GM12878 (cell line): ENCODE measurements around the gene SWSAP1. TPM values are rescaled to one million over a fixed set of nuclear protein-coding genes. Genes with fewer than 3 reads are reported as not detected.

Source experiments
- ATAC-seq: fragments of 200-7000 bp; cut with Tn5 transposase; 3 replicates; pipeline ENCODE4 v1.9.1; 2020; ENCODE audit warnings: mild to moderate bottlenecking, moderate library complexity
- BruUV-seq: library from RNA; stranded (reverse); fragments of 400-500 nt; replicated peaks from 2 replicates; lab custom pipeline; 2021; lab: Mats Ljungman, UMichigan
- CTCF ChIA-PET: fragments of 300-600 bp; sonication (Branson Sonifier 250); formaldehyde crosslinking; extraction: SDS; loops from one replicate; lab custom pipeline; 2021; ENCODE audit warnings: inconsistent platforms; lab: Yijun Ruan, JAX
- POLR2A ChIA-PET: fragments of 350-600 bp; formaldehyde crosslinking; extraction: SDS; loops from one replicate; lab custom pipeline; 2021; ENCODE audit warnings: inconsistent platforms; lab: Charles Lee
- RAD21 ChIA-PET: fragments of 300-600 bp; sonication (Branson Sonifier 250); formaldehyde crosslinking; loops from one replicate; lab custom pipeline; 2023; ENCODE audit warnings: antibody characterized with exemption; ENCODE audit not compliant: unreplicated experiment; lab: Charles Lee
- SMC1A ChIA-PET: fragments of 300-600 bp; sonication (Branson Sonifier 250); formaldehyde crosslinking; loops from one replicate; lab custom pipeline; 2023; ENCODE audit not compliant: unreplicated experiment, uncharacterized antibody; lab: Charles Lee
- DNase-seq: peaks from one replicate; pipeline ENCODE4 v3.0.0-alpha.2; 2011; ENCODE audit warnings: low read depth, low spot score
- FAIRE-seq: peaks from 3 replicates; lab custom pipeline; 2011; peaks lifted over from hg19 to GRCh38; lab: Jason Lieb, UNC
- H2AFZ ChIP-seq: 2 replicates; pipeline ENCODE4 v1.6.0; 2011; ENCODE audit warnings: low read depth, low read length, control low read depth; ENCODE audit not compliant: control insufficient read depth
- H3K27ac ChIP-seq: 2 replicates; pipeline ENCODE4 v1.5.1; 2011; ENCODE audit warnings: control low read depth; ENCODE audit not compliant: control insufficient read depth, insufficient read depth
- H3K27me3 ChIP-seq, 2 experiments: replicated peaks in 1 of 2; 2 replicates each; pipeline versions ENCODE4 v1.6.0 to v1.6.1; 2011; ENCODE audit warnings: low read length in 1 of 2; ENCODE audit not compliant: control insufficient read depth in 2 of 2, insufficient read depth in 2 of 2
- H3K36me3 ChIP-seq, 2 experiments: 2 replicates each; pipeline ENCODE4 v1.5.1; 2011; ENCODE audit warnings: low read length in 1 of 2; ENCODE audit not compliant: control insufficient read depth in 2 of 2, insufficient read depth in 2 of 2
- H3K4me1 ChIP-seq: 2 replicates; pipeline ENCODE4 v1.6.1; 2011; ENCODE audit warnings: mild to moderate bottlenecking, low read length, moderate library complexity, mixed read lengths; ENCODE audit not compliant: control insufficient read depth, insufficient read depth
- H3K4me2 ChIP-seq: 2 replicates; pipeline ENCODE4 v1.6.0; 2011; ENCODE audit warnings: control low read depth; ENCODE audit not compliant: control insufficient read depth, insufficient read depth
- H3K4me3 ChIP-seq: fragments of 200-600 bp; sonication (generic); 2 replicates; pipeline ENCODE4 v1.5.1; 2016
- H3K79me2 ChIP-seq: 2 replicates; pipeline ENCODE4 v1.6.0; 2011; ENCODE audit warnings: low read length; ENCODE audit not compliant: control insufficient read depth, insufficient read depth
- H3K9ac ChIP-seq: 2 replicates; pipeline ENCODE4 v1.8.0; 2011; ENCODE audit warnings: low read length, control low read depth, mixed read lengths; ENCODE audit not compliant: control insufficient read depth, insufficient read depth
- H3K9me3 ChIP-seq: replicated peaks from 3 replicates; pipeline ENCODE4 v1.5.1; 2011; ENCODE audit warnings: mild to moderate bottlenecking, low read length; ENCODE audit not compliant: control insufficient read depth, insufficient read depth
- H4K20me1 ChIP-seq: 2 replicates; pipeline ENCODE4 v1.6.0; 2011; ENCODE audit not compliant: control insufficient read depth, insufficient read depth
- MXI1 ChIP-seq: fragments of 150-350 bp; IDR thresholded peaks from 2 replicates; pipeline ENCODE4 v1.6.1; 2011; ENCODE audit warnings: low read depth, mild to moderate bottlenecking, inconsistent platforms, low read length, improper control_type of control experiment
- NBN ChIP-seq: fragments of 450-650 bp; IDR thresholded peaks from 2 replicates; pipeline ENCODE4 v1.6.1; 2016
- NR2C2 ChIP-seq: IDR thresholded peaks from 2 replicates; pipeline ENCODE4 v1.6.1; 2011; ENCODE audit warnings: borderline replicate concordance, low read depth; ENCODE audit not compliant: control insufficient read depth, insufficient read length
- NR2F1 ChIP-seq: fragments of 450-650 bp; conservative IDR thresholded peaks from 2 replicates; pipeline ENCODE4 v1.6.1; 2017; ENCODE audit warnings: mild to moderate bottlenecking
- PAX5 ChIP-seq: IDR thresholded peaks from 2 replicates; pipeline ENCODE4 v1.6.1; 2011; ENCODE audit warnings: low read depth, low read length, borderline replicate concordance
- SUZ12 ChIP-seq: fragments of 200-600 bp; sonication (generic); IDR thresholded peaks from one replicate; pipeline ENCODE4 v1.6.1; 2018; ENCODE audit warnings: antibody characterized with exemption, mild to moderate bottlenecking; ENCODE audit not compliant: unreplicated experiment
- ZBED1 ChIP-seq: IDR thresholded peaks from 2 replicates; pipeline ENCODE4 v1.6.1; 2016; ENCODE audit warnings: borderline replicate concordance
- WGBS: methylation state at CpG from one replicate; pipeline ENCODE4 v1.1.6; 2016; ENCODE audit warnings: low lambda C conversion rate; ENCODE audit not compliant: insufficient replicate concordance, insufficient coverage; ENCODE audit errors: missing lambda C conversion rate; 5-methylcytosine and 5-hydroxymethylcytosine counted together
- in situ Hi-C: fragments of 300-500 bp; cut with MboI; formaldehyde crosslinking; loops from 9 replicates; pipeline ENCODE4 v1.14.3; 2018; ENCODE audit warnings: mixed read lengths
- intact Hi-C: fragments of 100-400 bp; cut with micrococcal nuclease; formaldehyde crosslinking; loops from one replicate; pipeline ENCODE4 v1.14.2; 2022; ENCODE audit not compliant: unreplicated experiment
- polyA plus RNA-seq, 11 experiments: library from polyadenylated mRNA; depleted of rRNA in 4 of 11; unstranded in 6 of 11; stranded (reverse) in 5 of 11; fragments of >200 nt; fragmentation: Nextera tagmentation in 4 of 11; fragmentation: Illumina TruSeq in 1 of 11; extraction: Ambion mirVana in 4 of 11; extraction: Trizol in 1 of 11; gene quantifications; 1 replicate in 1 of 11; 2 replicates in 10 of 11; pipeline versions ENCODE4 v1.2.1 to v1.2.3, GENCODE V29; 2011 to 2016; ENCODE audit warnings: inconsistent platforms in 2 of 11, missing spikeins in 2 of 11, low read depth in 1 of 11
- total RNA-seq, 4 experiments: library from RNA; depleted of rRNA in 3 of 4; stranded (reverse); fragments of >200 nt in 3 of 4; fragmentation: Illumina TruSeq in 1 of 4; extraction: Trizol in 1 of 4; gene quantifications; 2 replicates each; pipeline versions ENCODE4 v1.2.1 to v1.2.3, GENCODE V29; 2013 to 2021
- TF ChIP-seq, protein P1 (sequence below): fragments of 150-350 bp; IDR thresholded peaks from 2 replicates; pipeline ENCODE4 v1.6.1; 2014; ENCODE audit warnings: mild to moderate bottlenecking, low read depth, low read length
- TF ChIP-seq, protein P2 (sequence below): fragments of 450-650 bp; formaldehyde crosslinking; IDR thresholded peaks from 2 replicates; pipeline ENCODE4 v1.4.0; 2022; ENCODE audit warnings: mild to moderate bottlenecking, moderate library complexity

The SWSAP1 gene
- total and polyA plus RNA-seq, 10 of the 15 experiments (the other 5 are each of a cell fraction or from before 2014, with no cell fraction given), result 0.18 to 6.5 (median 2.4) TPM

DNA sequence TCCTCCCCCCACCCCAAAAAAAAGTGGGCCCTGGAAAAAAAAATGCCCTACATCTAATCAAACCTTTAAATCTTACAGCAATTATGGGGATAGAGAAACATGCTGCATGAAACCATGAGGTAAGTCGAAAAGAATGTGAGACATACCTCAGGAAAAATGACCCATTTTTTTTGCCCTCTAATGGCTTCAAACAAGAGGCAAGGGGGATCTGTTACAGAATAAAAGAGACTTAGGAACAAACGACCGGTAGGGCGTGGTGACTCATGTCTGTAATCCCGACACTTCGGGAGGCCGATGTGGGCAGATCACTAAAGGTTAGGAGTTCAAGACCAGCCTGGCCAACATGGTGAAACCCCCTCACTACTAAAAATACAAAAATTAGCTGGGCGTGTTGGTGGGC, 36.2 kb downstream of the SWSAP1 start:
- SMC1A ChIA-PET, result no interaction called here
- ATAC-seq (no peak), FAIRE-seq (no peak), DNase-seq (no peak)
- in situ Hi-C loops (no loop called here), intact Hi-C loops (no loop called here)
- Histone ChIP-seq H3K79me2 (no peaks in the 10 kb centered on the region), H2AFZ (no peak overlapping the region), H3K9me3 (no peaks in the 10 kb centered on the region), H3K27me3 (no peaks in the 10 kb centered on the region; a peak in 1 of 4 replicates), H3K36me3 (no peaks in the 10 kb centered on the region), H3K9ac (no peak overlapping the region), H3K4me3 (no peak overlapping the region), H3K4me2 (no peak overlapping the region), H3K27ac (no peak overlapping the region), H4K20me1 (no peaks in the 10 kb centered on the region), H3K4me1 (no peaks in the 10 kb centered on the region)
- no peak for TF ChIP-seq SUZ12
- TF ChIP-seq MXI1, result no peak
- TF ChIP-seq NR2F1, result no peak
- no peak for TF ChIP-seq NR2C2
- TF ChIP-seq NBN, result no peak
- TF ChIP-seq ZBED1, result no peak
- TF ChIP-seq, protein P1, sequence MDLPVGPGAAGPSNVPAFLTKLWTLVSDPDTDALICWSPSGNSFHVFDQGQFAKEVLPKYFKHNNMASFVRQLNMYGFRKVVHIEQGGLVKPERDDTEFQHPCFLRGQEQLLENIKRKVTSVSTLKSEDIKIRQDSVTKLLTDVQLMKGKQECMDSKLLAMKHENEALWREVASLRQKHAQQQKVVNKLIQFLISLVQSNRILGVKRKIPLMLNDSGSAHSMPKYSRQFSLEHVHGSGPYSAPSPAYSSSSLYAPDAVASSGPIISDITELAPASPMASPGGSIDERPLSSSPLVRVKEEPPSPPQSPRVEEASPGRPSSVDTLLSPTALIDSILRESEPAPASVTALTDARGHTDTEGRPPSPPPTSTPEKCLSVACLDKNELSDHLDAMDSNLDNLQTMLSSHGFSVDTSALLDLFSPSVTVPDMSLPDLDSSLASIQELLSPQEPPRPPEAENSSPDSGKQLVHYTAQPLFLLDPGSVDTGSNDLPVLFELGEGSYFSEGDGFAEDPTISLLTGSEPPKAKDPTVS, result no peak
- TF ChIP-seq PAX5, result no peak
- TF ChIP-seq, protein P2, sequence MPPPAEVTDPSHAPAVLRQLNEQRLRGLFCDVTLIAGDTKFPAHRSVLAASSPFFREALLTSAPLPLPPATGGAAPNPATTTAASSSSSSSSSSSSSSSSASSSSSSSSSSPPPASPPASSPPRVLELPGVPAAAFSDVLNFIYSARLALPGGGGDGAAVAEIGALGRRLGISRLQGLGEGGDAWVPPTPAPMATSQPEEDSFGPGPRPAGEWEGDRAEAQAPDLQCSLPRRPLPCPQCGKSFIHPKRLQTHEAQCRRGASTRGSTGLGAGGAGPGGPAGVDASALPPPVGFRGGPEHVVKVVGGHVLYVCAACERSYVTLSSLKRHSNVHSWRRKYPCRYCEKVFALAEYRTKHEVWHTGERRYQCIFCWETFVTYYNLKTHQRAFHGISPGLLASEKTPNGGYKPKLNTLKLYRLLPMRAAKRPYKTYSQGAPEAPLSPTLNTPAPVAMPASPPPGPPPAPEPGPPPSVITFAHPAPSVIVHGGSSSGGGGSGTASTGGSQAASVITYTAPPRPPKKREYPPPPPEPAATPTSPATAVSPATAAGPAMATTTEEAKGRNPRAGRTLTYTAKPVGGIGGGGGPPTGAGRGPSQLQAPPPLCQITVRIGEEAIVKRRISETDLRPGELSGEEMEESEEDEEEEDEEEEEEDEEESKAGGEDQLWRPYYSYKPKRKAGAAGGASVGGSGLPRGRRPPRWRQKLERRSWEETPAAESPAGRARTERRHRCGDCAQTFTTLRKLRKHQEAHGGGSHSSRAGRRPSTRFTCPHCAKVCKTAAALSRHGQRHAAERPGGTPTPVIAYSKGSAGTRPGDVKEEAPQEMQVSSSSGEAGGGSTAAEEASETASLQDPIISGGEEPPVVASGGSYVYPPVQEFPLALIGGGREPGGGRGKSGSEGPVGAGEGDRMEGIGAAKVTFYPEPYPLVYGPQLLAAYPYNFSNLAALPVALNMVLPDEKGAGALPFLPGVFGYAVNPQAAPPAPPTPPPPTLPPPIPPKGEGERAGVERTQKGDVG (CRISPR knock-in tag), result no peak
- RAD21 ChIA-PET, result no interaction called here
- WGBS, result 24% methylated on average over 8 of the region's 8 CpGs
- POLR2A ChIA-PET, result no interaction called here
- no TSS peak for BruUV-seq
- CTCF ChIA-PET, result interaction anchor here (0.6 kb wide), 1 partner anchor 326 kb away, joined by 3 read pairs; no protein-coding TSS in a partner anchor
